ENCODE measurements around the gene MAPK12. TPM values are rescaled to one million over a fixed set of nuclear protein-coding genes. Genes with fewer than 3 reads are reported as not detected.

The MAPK12 gene
- total RNA-seq, 1 donor from 2014 or later = 27.3 TPM

DNA sequence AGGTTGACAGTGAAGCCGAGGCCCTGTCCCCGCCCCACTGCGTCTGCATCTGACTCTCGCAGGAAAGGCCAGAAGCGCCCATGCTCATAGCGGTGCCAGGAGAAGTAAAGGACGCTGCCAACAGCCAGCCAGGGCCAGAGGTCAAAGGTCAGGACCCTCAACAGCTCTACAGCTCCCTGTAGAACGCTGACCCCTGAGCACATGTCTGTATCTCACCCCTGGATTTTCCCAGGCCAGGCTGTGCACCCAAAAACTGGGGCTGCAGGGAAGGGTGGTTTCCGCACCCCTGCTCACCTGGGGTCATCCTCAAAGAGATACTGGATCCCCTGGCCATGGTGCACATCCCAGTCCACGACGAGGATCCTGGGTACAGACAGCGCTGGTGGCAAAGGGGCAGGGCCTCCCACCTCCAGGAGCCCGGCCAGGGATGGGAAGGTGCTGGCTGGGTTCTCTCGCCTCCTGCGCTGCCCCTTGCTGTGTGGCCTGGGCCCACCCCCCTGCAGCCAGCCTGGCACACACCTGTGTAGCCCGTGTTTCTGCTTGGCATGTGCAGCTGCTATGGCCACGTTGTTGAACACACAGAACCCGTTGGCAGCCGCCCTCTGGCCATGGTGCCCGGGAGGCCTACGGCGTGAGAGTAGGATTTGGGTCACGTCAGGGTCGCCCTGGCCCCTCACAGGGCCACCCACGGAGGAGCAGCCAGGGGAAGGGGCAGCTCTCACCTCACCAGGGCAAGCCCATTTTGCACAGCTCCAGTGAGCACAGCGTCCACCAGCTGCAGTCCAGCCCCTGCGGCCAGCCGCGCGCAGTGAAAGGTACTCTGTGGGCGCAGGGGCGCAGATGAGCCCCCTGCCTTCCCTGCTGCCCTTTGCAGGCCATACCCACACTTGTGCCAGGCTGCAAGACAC, 11.9 kb downstream of the MAPK12 start:
- Mint-ChIP-seq H3K9me3 (ENCODE audit: unreplicated experiment) (no peaks in the 10 kb centered on the region), H3K4me1 (ENCODE audit: unreplicated experiment) (peaks cover 12% of the 10 kb centered on the region), H3K4me3 (ENCODE audit: unreplicated experiment) (peak overlapping the region; percentile 76), H3K36me3 (ENCODE audit: unreplicated experiment) (peaks cover 2% of the 10 kb centered on the region), H3K27ac (ENCODE audit: unreplicated experiment) (no peak overlapping the region), H3K27me3 (ENCODE audit: unreplicated experiment) (no peaks in the 10 kb centered on the region)
- TF ChIP-seq, protein P1, sequence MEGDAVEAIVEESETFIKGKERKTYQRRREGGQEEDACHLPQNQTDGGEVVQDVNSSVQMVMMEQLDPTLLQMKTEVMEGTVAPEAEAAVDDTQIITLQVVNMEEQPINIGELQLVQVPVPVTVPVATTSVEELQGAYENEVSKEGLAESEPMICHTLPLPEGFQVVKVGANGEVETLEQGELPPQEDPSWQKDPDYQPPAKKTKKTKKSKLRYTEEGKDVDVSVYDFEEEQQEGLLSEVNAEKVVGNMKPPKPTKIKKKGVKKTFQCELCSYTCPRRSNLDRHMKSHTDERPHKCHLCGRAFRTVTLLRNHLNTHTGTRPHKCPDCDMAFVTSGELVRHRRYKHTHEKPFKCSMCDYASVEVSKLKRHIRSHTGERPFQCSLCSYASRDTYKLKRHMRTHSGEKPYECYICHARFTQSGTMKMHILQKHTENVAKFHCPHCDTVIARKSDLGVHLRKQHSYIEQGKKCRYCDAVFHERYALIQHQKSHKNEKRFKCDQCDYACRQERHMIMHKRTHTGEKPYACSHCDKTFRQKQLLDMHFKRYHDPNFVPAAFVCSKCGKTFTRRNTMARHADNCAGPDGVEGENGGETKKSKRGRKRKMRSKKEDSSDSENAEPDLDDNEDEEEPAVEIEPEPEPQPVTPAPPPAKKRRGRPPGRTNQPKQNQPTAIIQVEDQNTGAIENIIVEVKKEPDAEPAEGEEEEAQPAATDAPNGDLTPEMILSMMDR (IDR thresholded peaks at IDR 0.05) = no peak
- DNase-seq (ENCODE audit: extremely low spot score, unreplicated experiment) = no peak

DNA sequence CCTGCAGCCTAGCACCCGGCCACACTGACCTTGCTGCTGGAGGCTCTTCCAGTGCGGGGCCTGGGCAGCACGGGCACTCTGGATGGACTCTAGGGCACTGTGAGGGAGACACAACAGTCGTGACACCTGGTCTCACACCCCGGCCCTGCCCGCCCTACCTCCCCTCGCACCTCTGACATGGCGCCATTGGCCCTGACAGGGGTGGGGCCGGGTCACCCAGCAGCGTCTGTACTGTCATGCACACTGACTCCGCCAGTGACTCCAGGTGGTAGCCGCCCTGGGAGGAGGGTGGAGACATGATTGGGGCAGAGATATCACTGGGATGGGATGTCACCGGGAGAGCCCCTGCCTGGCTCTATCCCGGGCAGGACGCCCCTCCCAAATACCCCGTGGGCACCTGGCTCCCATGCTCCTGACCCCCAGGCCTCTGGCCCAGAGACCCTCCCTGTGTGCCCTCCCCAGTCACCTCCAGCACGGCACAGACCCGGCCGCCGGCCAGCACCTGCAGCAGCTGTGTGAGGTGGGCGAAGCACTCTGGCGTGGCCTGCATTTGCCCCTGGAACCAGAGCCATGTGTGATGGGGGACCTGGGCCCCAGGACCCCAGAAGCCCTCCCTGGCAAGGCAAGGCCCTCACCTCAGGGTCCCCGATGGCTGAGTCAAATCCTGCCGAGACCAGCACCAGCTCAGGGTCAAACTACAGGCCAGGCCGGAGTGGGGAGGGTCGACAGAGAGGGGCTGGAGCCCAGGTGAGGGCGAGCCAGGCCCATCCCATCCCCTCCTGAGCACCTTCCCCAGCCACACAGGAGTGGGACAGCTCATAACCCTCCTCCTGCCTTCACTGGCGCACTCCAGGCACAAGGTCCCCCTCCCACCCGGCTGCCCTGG, 13.0 kb downstream of the MAPK12 start:
- no peak overlapping the region for H3K4me3 Mint-ChIP-seq (ENCODE audit: unreplicated experiment)
- DNase-seq (ENCODE audit: extremely low spot score, unreplicated experiment) = no peak
- H3K9me3 Mint-ChIP-seq (ENCODE audit: unreplicated experiment) = no peaks in the 10 kb centered on the region
- peaks cover 18% of the 10 kb centered on the region for H3K4me1 Mint-ChIP-seq (ENCODE audit: unreplicated experiment)
- no peak overlapping the region for H3K27ac Mint-ChIP-seq (ENCODE audit: unreplicated experiment)
- peaks cover 2% of the 10 kb centered on the region for H3K36me3 Mint-ChIP-seq (ENCODE audit: unreplicated experiment)
- no peaks in the 10 kb centered on the region for H3K27me3 Mint-ChIP-seq (ENCODE audit: unreplicated experiment)
- TF ChIP-seq, protein P1 (IDR thresholded peaks at IDR 0.05) = no peak

DNA sequence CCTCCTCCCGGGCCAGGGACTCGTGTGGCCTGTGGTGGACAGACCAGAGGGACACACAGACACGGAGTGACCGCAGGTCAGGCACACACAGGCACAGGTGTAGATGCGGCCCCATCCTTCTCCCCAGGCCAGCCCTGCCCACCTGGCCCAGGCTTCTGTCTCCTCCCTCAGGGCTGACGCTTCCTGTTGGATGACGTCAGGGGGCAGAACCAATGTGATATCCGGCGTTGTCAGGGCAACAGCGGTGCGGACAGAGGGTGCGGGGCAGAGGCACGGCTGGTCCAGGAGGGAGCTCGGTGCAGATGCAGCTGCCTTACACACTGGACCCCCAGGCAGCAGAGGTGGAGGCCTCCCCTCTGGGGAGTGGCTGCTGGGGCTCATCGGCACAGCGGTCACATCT, 13.7 kb downstream of the MAPK12 start:
- no peaks in the 10 kb centered on the region for H3K27me3 Mint-ChIP-seq (ENCODE audit: unreplicated experiment)
- H3K27ac Mint-ChIP-seq (ENCODE audit: unreplicated experiment) = no peak overlapping the region
- DNase-seq (ENCODE audit: extremely low spot score, unreplicated experiment) = no peak
- no peak overlapping the region for H3K4me3 Mint-ChIP-seq (ENCODE audit: unreplicated experiment)
- no peaks in the 10 kb centered on the region for H3K9me3 Mint-ChIP-seq (ENCODE audit: unreplicated experiment)
- TF ChIP-seq, protein P1 (IDR thresholded peaks at IDR 0.05) = no peak
- peaks cover 2% of the 10 kb centered on the region for H3K36me3 Mint-ChIP-seq (ENCODE audit: unreplicated experiment)
- peaks cover 24% of the 10 kb centered on the region for H3K4me1 Mint-ChIP-seq (ENCODE audit: unreplicated experiment)

DNA sequence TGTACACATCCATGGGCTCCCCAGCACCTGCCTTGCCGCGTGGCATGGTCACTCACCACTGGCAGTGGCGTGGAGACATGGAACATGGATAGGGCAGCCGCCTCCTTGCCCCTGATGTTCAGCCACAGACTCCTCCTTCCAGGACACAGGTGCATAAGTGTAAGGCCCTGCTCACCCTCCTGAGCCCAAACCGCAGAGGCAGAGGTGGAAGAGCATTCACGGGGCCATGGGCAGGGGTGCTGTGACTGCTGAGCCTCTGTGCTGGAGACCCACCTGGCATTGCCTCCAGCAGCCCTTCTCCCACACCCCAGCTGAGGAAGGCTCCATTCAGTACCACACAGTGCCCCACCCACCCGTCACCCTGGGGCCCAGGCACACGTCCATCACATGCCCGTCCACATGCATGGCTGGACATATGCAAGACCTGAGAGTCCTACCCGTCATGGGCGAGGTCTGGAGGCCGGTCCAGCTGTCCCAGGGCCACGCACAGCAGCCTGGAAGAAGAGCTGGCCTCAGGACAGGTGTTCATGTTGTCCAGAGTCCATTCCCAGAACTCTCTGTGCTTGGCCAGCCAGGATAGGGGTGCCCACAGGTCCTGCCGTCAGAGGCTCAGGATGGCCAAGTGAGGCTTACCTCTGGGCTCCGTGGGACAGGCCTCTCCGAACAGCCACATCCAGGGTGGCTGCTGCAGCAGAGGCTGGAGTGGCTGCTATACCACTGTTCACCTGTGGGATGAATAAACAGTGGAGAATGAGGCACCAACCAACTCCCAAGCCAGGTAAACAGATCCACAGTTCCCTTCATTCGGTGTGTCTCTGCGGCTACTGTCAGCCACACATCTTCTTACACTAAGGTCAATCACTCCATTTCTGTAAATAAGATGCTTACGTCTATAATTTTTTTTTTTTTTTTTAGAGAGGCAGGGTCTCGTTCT, 15.0 kb downstream of the MAPK12 start:
- peak overlapping the region; percentile 100 for H3K4me3 Mint-ChIP-seq (ENCODE audit: unreplicated experiment)
- H3K27ac Mint-ChIP-seq (ENCODE audit: unreplicated experiment) = no peak overlapping the region
- TF ChIP-seq, protein P1 (IDR thresholded peaks at IDR 0.05) = no peak
- peaks cover 36% of the 10 kb centered on the region for H3K4me1 Mint-ChIP-seq (ENCODE audit: unreplicated experiment)
- H3K9me3 Mint-ChIP-seq (ENCODE audit: unreplicated experiment) = no peaks in the 10 kb centered on the region
- no peaks in the 10 kb centered on the region for H3K27me3 Mint-ChIP-seq (ENCODE audit: unreplicated experiment)
- peaks cover 2% of the 10 kb centered on the region for H3K36me3 Mint-ChIP-seq (ENCODE audit: unreplicated experiment)
- DNase-seq (ENCODE audit: extremely low spot score, unreplicated experiment) = no peak
